Panc1 (cell line): Measurements from ENCODE around the gene LRRK1. TPM values are rescaled to one million over a fixed set of nuclear protein-coding genes. Genes with fewer than 3 reads are reported as not detected.

Experiments
- ATAC-seq: fragments of 200-7000 bp; cut with Tn5 transposase; 2 replicates; pipeline ENCODE4 v1.9.1; 2020; ENCODE audit warnings: mild to moderate bottlenecking, moderate library complexity
- BruUV-seq: library from RNA; stranded (reverse); fragments of 400-500 nt; replicated peaks from 2 replicates; lab custom pipeline; 2021; lab: Mats Ljungman, UMichigan
- CTCF ChIA-PET: fragments of 300-600 bp; sonication (Branson Sonifier 250); formaldehyde crosslinking; loops from one replicate; lab custom pipeline; 2022; ENCODE audit warnings: antibody characterized with exemption; lab: Charles Lee
- POLR2A ChIA-PET: fragments of 300-600 bp; sonication (Branson Sonifier 250); formaldehyde crosslinking; loops from one replicate; lab custom pipeline; 2022; ENCODE audit warnings: antibody characterized with exemption; lab: Charles Lee
- DNase-seq: peaks from one replicate; pipeline ENCODE4 v3.0.0-alpha.2; 2010; ENCODE audit warnings: low read depth, low spot score
- H3K27ac ChIP-seq: 2 replicates; pipeline ENCODE4 v1.5.1; 2011; ENCODE audit warnings: mild to moderate bottlenecking, low read length, inconsistent platforms
- H3K27me3 ChIP-seq: fragments of 200-500 bp; sonication (Bioruptor generic); 2 replicates; pipeline ENCODE4 v1.6.0; 2014; ENCODE audit warnings: low read length, inconsistent platforms; ENCODE audit not compliant: control insufficient read depth, insufficient read depth
- H3K36me3 ChIP-seq: fragments of 200-500 bp; sonication (Bioruptor generic); 2 replicates; pipeline ENCODE4 v1.5.1; 2014; ENCODE audit warnings: inconsistent platforms, mild to moderate bottlenecking, low read length, moderate library complexity; ENCODE audit not compliant: control insufficient read depth, insufficient read depth
- H3K4me1 ChIP-seq: 2 replicates; pipeline ENCODE4 v1.5.1; 2011; ENCODE audit warnings: inconsistent platforms, mild to moderate bottlenecking, low read length, moderate library complexity; ENCODE audit not compliant: control insufficient read depth, insufficient read depth
- H3K4me3 ChIP-seq, 2 experiments: 2 replicates each; pipeline ENCODE4 v1.5.1; 2011 to 2012; ENCODE audit warnings: low read depth in 2 of 2, low read length in 2 of 2, mild to moderate bottlenecking in 2 of 2, inconsistent platforms in 1 of 2, moderate library complexity in 1 of 2
- H3K9me3 ChIP-seq: fragments of 200-500 bp; sonication (Bioruptor generic); 2 replicates; pipeline ENCODE4 v1.5.1; 2014; ENCODE audit warnings: low read depth, mild to moderate bottlenecking, inconsistent platforms, low read length, moderate library complexity; ENCODE audit not compliant: control insufficient read depth, insufficient read depth
- CTCF ChIP-seq: fragments of 450-650 bp; IDR thresholded peaks from 2 replicates; pipeline ENCODE4 v1.5.1; 2017; ENCODE audit warnings: mild to moderate bottlenecking
- POLR2AphosphoS5 ChIP-seq: IDR thresholded peaks from 2 replicates; pipeline ENCODE4 v1.6.1; 2012; ENCODE audit warnings: mild to moderate bottlenecking, low read depth, low read length, moderate library complexity
- SIN3A ChIP-seq: IDR thresholded peaks from 2 replicates; pipeline ENCODE4 v1.6.1; 2012; ENCODE audit warnings: low read depth, mild to moderate bottlenecking, low read length, moderate library complexity, borderline replicate concordance; ENCODE audit not compliant: insufficient read depth
- TCF7L2 ChIP-seq: IDR thresholded peaks from 2 replicates; pipeline ENCODE4 v1.6.1; 2011; ENCODE audit warnings: mild to moderate bottlenecking, low read depth, low read length, inconsistent platforms
- in situ Hi-C: cut with HindIII; loops from 2 replicates; pipeline ENCODE4 v1.10.0; 2016; ENCODE audit warnings: low sequenced_read_pairs, low pct_unique_long_range_greater_than_20kb
- intact Hi-C: fragments of 100-400 bp; cut with micrococcal nuclease; formaldehyde crosslinking; loops from one replicate; pipeline ENCODE4 v1.10.0; 2022; ENCODE audit not compliant: unreplicated experiment
- total RNA-seq: library from RNA; stranded (reverse); gene quantifications from one replicate; pipeline ENCODE4 v1.2.1, GENCODE V29; 2021; ENCODE audit not compliant: unreplicated experiment
- TF ChIP-seq, protein P1 (sequence below), 2 experiments: IDR thresholded peaks; 2 replicates each; pipeline ENCODE4 v1.6.1; 2011 to 2012; ENCODE audit warnings: low read depth in 2 of 2, control low read depth in 1 of 2, low read length in 1 of 2, mild to moderate bottlenecking in 1 of 2, moderate library complexity in 1 of 2; ENCODE audit not compliant: insufficient read depth in 1 of 2

Gene LRRK1
- total RNA-seq, 1 experiment from 2014 or later, result 88.0 TPM

GRCh38 chr15:100875495-100875894, 43.7 kb upstream of the LRRK1 start:
- H3K36me3 ChIP-seq, result no peaks in the 10 kb centered on the region
- ATAC-seq, result no peak
- ChIA-PET POLR2A (no interaction called here), CTCF (no interaction called here)
- H3K4me3 ChIP-seq, result no peak overlapping the region
- DNase-seq, result no peak
- in situ Hi-C loops, result no loop called here
- BruUV-seq, result no TSS peak
- H3K4me1 ChIP-seq, result peaks cover 13% of the 10 kb centered on the region
- H3K27ac ChIP-seq, result no peak overlapping the region
- intact Hi-C loops, result no loop called here
- no peaks in the 10 kb centered on the region for H3K9me3 ChIP-seq
- H3K27me3 ChIP-seq, result no peaks in the 10 kb centered on the region
- no peak for TF ChIP-seq SIN3A
- TF ChIP-seq TCF7L2, result no peak
- TF ChIP-seq, protein P1, sequence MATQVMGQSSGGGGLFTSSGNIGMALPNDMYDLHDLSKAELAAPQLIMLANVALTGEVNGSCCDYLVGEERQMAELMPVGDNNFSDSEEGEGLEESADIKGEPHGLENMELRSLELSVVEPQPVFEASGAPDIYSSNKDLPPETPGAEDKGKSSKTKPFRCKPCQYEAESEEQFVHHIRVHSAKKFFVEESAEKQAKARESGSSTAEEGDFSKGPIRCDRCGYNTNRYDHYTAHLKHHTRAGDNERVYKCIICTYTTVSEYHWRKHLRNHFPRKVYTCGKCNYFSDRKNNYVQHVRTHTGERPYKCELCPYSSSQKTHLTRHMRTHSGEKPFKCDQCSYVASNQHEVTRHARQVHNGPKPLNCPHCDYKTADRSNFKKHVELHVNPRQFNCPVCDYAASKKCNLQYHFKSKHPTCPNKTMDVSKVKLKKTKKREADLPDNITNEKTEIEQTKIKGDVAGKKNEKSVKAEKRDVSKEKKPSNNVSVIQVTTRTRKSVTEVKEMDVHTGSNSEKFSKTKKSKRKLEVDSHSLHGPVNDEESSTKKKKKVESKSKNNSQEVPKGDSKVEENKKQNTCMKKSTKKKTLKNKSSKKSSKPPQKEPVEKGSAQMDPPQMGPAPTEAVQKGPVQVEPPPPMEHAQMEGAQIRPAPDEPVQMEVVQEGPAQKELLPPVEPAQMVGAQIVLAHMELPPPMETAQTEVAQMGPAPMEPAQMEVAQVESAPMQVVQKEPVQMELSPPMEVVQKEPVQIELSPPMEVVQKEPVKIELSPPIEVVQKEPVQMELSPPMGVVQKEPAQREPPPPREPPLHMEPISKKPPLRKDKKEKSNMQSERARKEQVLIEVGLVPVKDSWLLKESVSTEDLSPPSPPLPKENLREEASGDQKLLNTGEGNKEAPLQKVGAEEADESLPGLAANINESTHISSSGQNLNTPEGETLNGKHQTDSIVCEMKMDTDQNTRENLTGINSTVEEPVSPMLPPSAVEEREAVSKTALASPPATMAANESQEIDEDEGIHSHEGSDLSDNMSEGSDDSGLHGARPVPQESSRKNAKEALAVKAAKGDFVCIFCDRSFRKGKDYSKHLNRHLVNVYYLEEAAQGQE (IDR thresholded peaks at IDR 0.05; ENCODE audit: insufficient read depth in 1 of 2, low read depth in 2 of 2, low read length in 1 of 2), result no peak
- no peak for TF ChIP-seq CTCF
- no peak for TF ChIP-seq POLR2AphosphoS5

DNA sequence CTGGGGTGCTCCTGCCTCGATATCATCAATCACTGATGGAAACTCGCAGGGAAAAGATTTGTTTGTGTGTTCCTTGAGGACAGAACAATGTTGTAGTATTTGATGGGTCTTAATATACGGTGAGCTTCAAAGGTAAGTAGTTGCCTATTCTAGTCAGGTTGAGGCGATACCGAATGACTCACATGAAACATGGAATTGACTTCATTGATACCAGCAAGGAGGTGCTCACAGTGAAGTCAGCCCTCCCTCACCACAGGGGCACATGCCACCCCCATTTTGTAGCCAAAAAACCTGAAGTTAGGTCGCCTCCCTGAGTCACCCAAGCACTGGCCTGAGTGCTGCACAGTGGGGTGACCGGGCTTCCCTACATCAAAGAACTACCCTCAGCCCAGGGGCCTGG, 43.2 kb upstream of the LRRK1 start:
- H3K27me3 ChIP-seq, result no peaks in the 10 kb centered on the region
- H3K27ac ChIP-seq, result no peak overlapping the region
- BruUV-seq, result no TSS peak
- ChIA-PET POLR2A (no interaction called here), CTCF (no interaction called here)
- no peaks in the 10 kb centered on the region for H3K9me3 ChIP-seq
- in situ Hi-C loops (no loop called here), intact Hi-C loops (no loop called here)
- peaks cover 14% of the 10 kb centered on the region for H3K4me1 ChIP-seq
- TF ChIP-seq, protein P1 (IDR thresholded peaks at IDR 0.05; ENCODE audit: insufficient read depth in 1 of 2, low read depth in 2 of 2, low read length in 1 of 2), result no peak
- TF ChIP-seq SIN3A (no peak), CTCF (no peak), POLR2AphosphoS5 (no peak), TCF7L2 (no peak)
- H3K36me3 ChIP-seq, result no peaks in the 10 kb centered on the region
- H3K4me3 ChIP-seq, result no peak overlapping the region
- DNase-seq (no peak), ATAC-seq (no peak)
